HTERT RPE-1 (cell line): ENCODE data around the gene DEFB132.
"Not testable (repeated sequence)": the region's sequence is repeated elsewhere in the genome, so short reads cannot be mapped to it uniquely, and the experiment has no call there.

Source experiments
- in situ Hi-C: fragments of 300-500 bp; cut with MboI; formaldehyde crosslinking; loops from 4 replicates; pipeline ENCODE4 v1.14.3; 2020; ENCODE audit warnings: low sequenced_read_pairs

The DEFB132 gene

DNA sequence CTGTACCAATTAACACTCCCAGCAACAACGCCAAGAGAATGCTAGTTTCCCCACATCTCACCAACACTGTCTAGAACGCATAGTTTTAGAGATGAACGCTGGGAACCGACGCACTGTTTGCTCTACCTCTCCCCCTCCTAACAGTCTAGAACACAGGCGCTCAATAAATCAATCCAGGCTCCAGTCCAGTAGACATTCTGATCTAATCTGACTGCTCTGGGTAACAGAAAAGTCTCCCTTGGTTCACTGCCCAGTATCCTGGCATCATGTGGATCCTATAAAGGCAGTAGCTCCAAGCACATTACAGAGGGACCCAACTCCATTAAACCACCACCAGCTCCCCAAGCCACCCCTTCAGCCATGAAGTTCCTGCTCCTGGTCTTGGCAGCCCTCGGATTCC lies at the start of gene DEFB132:
Gene DEFB132, plus strand, starts transcription at position 306 of the 400 bp plus-strand sequence. Its CDS starts 55 bp downstream, at position 361.
- in situ Hi-C loops, result no loop called here

DNA sequence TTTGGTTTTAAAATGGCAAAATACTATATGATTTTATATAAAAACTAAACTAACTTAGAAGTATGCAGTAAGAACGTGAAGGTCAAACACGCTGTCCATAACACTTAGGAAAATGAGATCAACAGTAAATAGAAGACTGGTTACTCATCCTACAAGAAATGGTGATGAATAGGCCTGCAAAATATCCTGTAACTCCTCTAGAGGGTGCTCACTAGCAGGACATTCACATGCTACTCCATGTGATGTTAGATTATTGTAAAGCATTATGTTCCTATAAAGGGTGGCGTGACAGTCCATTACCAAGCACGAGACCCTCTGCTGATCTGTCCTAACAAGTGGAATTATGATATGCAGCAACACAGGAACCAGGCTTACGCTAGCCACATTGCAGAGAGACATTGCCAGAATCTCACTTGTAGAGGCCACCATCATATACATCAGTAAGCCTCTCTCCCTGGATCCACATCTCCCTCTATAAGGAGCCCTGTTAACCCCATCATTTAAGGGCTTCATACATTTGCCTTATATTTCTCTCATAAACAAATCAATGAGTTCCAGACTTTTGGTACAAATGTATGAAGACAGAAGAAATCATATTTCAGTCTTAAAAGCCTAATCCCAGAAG lies 48.5 kb upstream of the DEFB132 start:
- in situ Hi-C loops, result no loop called here

GRCh38 chr20:210809-211502 lies 46.6 kb upstream of the DEFB132 start:
- in situ Hi-C loops, result no loop called here

DNA sequence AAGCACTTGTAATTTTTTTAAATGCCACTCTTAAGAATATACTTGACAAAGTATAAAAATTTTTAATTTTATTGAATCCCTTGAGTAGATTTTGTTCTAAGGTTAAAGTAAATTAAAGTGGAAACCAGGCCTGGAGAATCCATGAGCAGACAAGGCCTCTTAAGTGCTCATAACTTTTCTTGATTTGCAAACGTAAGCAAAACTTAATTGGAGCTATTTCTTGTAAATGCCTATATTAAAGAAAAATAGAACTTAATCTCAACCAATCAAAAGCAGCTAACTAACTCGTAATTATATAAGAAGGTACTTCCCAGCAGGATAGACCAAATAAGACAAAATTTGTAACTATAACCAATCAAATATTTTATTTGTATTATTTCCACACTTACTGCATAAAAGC lies 43.1 kb upstream of the DEFB132 start:
- in situ Hi-C loops, result no loop called here

GRCh38 chr20:215796-216195 lies 41.7 kb upstream of the DEFB132 start:
- in situ Hi-C loops, result no loop called here

GRCh38 chr20:217266-217665 lies 40.3 kb upstream of the DEFB132 start:
- in situ Hi-C loops, result no loop called here

DNA sequence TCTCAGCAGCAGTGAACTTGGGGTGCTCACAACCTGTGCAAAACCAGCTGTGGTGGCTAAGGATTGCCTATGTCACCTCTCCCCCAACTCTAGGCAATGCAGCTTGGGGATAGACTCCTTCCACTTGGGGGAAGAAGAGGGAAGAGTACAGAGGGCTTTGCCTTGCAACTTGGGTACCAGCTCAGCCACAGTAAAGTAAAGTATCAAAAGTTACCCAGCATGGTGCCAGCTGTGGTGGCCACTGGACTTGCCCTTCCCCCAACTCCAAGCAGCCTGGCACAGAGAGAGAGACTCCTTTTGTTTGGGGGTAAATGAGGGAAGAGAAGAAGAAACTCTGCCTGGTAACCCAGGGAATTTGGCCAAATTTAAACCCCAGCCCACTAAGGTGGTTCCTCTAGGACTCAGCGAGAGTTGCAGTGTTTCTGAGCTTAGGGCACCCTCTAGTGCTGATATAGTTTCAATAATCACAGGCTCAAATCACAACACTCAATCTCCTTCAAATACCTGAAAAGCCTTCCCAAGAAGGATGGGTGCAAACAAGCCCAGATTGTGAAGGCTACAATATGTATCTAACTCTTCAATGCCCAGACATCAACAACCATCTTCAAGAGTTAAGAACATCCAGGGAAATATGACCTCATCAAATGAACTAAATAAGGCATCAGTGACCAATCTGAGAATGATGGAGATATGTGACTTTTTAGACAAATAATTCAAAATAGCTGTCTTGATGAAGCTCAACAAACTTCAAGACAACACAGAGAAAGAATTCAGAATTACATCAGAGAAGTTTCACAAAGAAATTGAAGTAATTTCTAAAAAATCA lies 38.0 kb upstream of the DEFB132 start:
- in situ Hi-C loops, result no loop called here

DNA sequence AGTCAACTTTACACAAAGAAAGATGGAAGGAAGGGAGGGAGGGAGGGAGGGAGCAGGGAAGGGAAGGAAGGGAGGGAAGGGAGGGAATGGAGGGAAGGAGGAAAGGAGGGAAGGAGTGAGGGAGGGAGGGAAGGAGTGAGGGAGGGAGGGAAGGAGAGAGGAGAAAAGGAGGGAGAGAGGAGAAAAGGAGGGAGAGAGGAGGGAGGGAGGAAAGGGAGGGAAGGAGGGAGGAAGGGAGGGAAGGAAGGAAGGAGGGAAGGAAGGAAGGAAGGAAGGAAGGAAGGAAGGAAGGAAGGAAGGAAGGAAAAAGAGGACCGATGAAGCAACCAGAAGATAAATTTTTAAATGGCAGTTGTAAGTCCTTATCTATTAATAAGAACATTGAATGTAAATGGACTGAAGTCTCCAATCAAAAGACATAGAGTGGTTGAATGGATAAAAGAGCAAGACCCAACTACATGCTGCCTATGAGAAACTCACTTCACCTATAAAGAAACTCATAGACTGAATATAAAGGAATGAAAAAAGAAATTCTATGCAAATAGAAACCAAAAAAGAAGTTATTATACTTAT lies 36.2 kb upstream of the DEFB132 start:
- in situ Hi-C loops, result no loop called here

DNA sequence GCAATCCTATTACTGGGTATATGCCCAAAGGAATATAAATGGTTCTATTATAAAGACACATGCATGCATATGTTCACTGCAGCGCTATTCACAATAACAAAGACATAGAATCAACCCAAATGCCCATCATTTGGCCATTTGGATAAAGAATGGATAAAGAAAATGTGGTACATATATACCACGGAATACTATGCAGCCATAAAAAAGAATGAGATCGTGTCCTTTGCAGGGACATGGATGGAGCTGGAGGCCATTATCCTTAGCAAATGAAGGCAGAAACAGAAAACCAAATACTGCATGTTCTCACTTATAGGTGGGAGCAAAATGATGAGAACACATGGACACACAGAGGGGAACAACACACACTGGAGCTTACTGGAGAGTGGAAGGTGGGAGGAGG lies 31.6 kb upstream of the DEFB132 start:
- in situ Hi-C loops, result not testable (repeated sequence)

- in situ Hi-C loops, result no loop called here
Observed at GRCh38 chr20:226958-227357, 30.6 kb upstream of the DEFB132 start, which contains the start of gene DEFB129. DEFB129 (plus strand) TSS chr20:227258; CDS start chr20:227289, 31 bp downstream.

DNA sequence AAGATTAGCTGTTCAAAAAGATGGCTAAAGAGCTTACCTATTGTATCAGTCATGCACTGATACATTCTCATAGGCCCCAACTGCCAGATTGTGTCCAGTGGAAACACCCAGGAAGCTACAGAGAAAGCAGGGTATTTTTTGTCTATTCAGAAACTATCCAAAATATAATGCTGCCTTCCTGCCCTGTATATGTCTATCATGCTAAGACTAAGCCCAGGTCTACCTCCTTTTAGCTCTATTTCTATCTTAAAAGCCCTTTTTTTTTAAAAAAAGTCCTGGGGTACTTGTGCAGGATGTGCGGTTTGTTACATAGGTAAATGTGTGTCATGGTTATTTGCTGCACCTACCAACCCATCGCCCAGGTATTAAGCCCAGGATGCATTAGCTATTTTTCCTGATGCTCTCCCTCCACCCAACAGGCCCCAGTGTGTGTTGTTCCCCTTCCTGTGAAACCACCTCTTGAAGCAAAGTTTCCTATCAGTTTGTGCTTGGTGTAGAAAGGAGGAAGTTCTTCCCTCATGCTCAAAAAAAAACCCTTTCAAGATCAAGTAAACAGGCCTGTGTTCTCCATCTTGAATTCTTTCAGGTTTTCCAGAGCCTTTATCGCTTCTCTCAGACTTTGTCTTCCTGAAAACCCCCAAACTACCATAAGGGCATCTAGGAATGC lies 30.0 kb upstream of the DEFB132 start:
- in situ Hi-C loops, result no loop called here

DNA sequence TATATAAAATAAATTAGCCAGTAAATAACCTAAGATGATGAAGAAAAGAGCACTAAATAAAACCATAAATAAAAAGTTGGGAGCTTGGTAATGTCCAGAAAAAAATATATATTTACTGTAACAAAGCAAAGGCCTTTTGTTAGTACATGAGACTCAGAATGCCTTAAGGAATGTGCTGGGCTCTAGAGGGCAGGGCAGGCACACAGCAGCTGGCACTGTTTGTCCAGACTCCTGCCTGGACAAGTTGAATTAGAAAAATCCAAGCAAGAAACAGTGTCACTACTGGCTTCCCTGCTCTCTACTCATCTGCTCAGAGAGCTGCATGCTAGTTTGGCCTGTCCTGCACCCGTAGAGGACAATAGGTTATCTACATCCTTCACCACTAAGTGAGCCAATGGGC lies 21.6 kb upstream of the DEFB132 start:
- in situ Hi-C loops, result no loop called here

GRCh38 chr20:237489-237888 lies 20.0 kb upstream of the DEFB132 start:
- in situ Hi-C loops, result no loop called here

GRCh38 chr20:237929-238328 lies 19.6 kb upstream of the DEFB132 start:
- in situ Hi-C loops, result no loop called here

GRCh38 chr20:242905-243304 lies 14.6 kb upstream of the DEFB132 start:
- in situ Hi-C loops, result no loop called here

GRCh38 chr20:251354-251753 lies 6.2 kb upstream of the DEFB132 start:
- in situ Hi-C loops, result no loop called here

- in situ Hi-C loops, result no loop called here
Observed at GRCh38 chr20:252801-253200, 4.7 kb upstream of the DEFB132 start.

- in situ Hi-C loops, result not testable (repeated sequence)
Observed at GRCh38 chr20:253447-253846, 4.1 kb upstream of the DEFB132 start.

DNA sequence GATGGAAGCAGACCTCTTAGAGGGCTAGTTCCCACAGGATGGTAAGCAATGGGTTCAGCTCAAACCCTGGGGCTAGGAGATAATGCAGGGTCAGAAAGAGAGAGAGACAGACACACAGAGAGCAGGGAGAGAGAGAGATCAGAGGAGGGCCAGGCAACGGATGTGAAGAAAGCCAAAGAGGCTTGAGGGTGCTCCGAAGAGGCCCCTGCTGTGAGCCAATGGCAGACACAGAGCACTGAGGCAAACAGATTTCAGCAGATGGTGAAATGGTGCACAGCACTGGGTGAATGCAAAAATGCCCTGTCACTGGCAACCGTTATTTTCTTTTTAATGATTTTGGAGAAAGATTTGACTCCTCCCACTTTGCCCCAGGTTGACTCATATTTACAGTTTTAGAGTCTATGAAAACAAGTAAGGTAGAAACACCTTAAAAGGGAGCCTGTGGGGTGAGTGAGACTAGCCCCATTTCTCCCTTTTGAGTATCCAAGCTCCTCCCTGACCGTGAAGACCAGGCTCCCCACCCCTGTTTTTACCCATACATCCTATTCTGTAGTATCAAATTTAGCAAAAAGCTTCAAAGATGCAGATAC lies 840 bp downstream of the DEFB132 start:
- in situ Hi-C loops, result no loop called here

GRCh38 chr20:258963-259362 lies 1.4 kb downstream of the DEFB132 start:
- in situ Hi-C loops, result no loop called here
